ENCODE measurements around the gene LONP1. TPM values are rescaled to one million over a fixed set of nuclear protein-coding genes. Genes with fewer than 3 reads are reported as not detected.
"Not testable (repeated sequence)": the region's sequence is repeated elsewhere in the genome, so short reads cannot be mapped to it uniquely, and the experiment has no call there.

LONP1 gene
- total RNA-seq, 6 experiments from 2014 or later = 67.9 to 86.0 (median 72.9) TPM

DNA sequence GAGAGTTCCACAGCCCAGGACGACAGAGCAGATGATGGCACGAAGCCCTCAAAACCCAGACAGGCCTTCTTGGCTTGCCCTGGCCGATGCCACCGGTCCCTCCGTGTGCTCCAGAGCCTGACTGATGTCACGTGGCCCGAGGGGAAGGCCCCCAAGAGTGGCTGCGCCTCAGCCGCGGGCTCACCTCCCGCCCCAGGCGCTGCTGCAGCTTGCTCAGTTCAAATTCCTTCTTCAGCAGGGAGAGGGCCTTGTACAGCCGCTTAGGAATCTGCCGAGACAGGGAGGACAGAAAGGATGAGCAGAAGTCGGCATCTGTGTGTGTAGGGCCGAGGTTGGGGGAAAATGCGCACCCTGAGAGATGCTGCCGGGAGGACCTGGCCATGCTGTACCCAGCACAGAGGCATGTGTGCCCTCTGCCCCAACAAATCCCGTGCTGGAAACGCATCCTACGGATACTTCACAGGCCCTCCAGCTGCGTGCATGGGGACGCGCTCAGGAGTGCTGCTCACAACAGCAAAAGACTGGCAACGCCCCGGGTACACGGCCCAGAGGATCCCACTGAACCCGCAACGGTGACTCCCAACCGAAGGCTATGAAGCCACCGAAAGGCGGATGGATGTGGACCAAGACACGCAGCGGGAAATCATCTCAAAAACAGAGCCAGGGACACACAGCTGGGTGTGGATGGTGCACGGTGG lies 12.9 kb downstream of the LONP1 start:
- peaks cover 9% of the 10 kb centered on the region for H3K4me1 Mint-ChIP-seq (ENCODE audit: low read depth)

DNA sequence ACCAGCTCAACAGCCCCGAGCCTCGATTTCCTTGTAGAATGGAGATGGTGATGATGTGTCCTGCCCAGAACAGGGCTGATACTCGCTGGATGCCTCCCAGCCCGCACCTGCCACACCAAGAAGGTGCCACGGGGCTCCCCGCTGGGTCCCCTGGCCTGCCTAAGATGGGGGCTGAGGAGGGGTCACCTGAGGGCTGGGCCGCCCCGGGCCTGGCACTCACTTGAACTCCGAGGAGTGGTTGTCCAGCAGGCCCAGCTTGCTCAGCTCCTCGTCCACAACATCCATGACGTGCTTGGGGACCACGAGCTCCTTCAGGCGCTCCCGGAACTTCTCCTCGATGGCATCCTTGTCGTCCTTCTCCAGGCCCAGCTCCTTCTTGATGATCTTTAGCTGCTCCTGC lies 14.4 kb downstream of the LONP1 start:
- Mint-ChIP-seq H3K9me3 (peaks cover 7% of the 10 kb centered on the region; the same call in 1 of the 2 replicates), H3K36me3 (ENCODE audit: low read depth) (peaks cover 10% of the 10 kb centered on the region), H3K4me1 (ENCODE audit: low read depth) (peaks cover 9% of the 10 kb centered on the region), H3K27ac (no peak overlapping the region), H3K27me3 (ENCODE audit: insufficient read depth) (peaks cover 12% of the 10 kb centered on the region), H3K4me3 (no peak overlapping the region)
- TF ChIP-seq CTCF (IDR thresholded peaks at IDR 0.05) = no peak
- no peak for DNase-seq

More for the DNA sequence above, 12.9 kb downstream of the LONP1 start:
- Mint-ChIP-seq H3K4me3 (no peak overlapping the region), H3K27ac (no peak overlapping the region), H3K36me3 (ENCODE audit: low read depth) (peaks cover 12% of the 10 kb centered on the region), H3K9me3 (0 out of 2 replicates have a peak, but pooled peaks cover 4% of the 10 kb centered on the region), H3K27me3 (ENCODE audit: insufficient read depth) (peaks cover 10% of the 10 kb centered on the region)
- no peak for TF ChIP-seq CTCF (IDR thresholded peaks at IDR 0.05)
- DNase-seq = no peak

- no peak for TF ChIP-seq CTCF (IDR thresholded peaks at IDR 0.05)
- Mint-ChIP-seq H3K9me3 (peaks cover 7% of the 10 kb centered on the region; the same call in 1 of the 2 replicates), H3K27me3 (ENCODE audit: insufficient read depth) (peaks cover 12% of the 10 kb centered on the region), H3K27ac (no peak overlapping the region), H3K4me1 (ENCODE audit: low read depth) (peaks cover 9% of the 10 kb centered on the region), H3K4me3 (no peak overlapping the region), H3K36me3 (ENCODE audit: low read depth) (peaks cover 11% of the 10 kb centered on the region)
- no peak for DNase-seq
Observed at GRCh38 chr19:5703819-5704818, 15.8 kb downstream of the LONP1 start.

- H3K4me1 Mint-ChIP-seq (ENCODE audit: low read depth); H3K27ac Mint-ChIP-seq: not testable (repeated sequence)
Observed at GRCh38 chr19:5702053-5702410, 17.9 kb downstream of the LONP1 start.

DNA sequence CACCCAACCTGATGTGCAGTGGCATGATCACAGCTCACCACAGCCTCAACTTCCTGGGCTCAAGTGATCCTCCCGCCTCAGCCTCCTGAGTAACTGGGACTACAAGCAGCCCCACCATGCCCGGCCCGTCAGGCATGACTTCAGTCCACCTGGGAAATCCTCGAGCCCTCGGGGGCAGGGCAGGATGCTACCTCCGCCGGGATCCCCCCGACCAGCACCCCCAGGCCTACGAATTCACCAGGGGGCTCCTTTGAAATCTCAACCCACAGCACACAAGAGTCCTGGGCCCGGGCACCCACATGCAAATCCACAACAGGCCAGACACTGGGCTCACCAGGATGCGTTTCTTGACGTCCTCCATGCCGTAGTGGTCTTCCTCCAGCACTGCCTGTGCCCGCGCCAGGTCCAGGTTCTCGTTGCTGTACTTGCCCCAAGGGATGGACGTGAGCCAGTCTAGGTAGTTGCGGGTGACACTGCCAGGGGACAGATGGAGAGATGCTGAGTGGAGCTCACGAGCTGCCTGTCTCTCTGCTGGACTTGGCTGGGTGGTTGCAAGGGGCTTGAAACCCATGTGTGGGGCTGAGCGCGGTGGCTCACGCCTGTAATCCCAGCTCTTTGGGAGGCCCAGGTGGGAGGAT lies 19.4 kb downstream of the LONP1 start:
- Mint-ChIP-seq H3K4me3 (no peak overlapping the region), H3K27me3 (ENCODE audit: insufficient read depth) (peaks cover 20% of the 10 kb centered on the region), H3K36me3 (ENCODE audit: low read depth) (peaks cover 17% of the 10 kb centered on the region), H3K27ac (no peak overlapping the region), H3K4me1 (ENCODE audit: low read depth) (peaks cover 9% of the 10 kb centered on the region), H3K9me3 (peaks cover 7% of the 10 kb centered on the region; the same call in 1 of the 2 replicates)
- no peak for DNase-seq
- TF ChIP-seq CTCF (IDR thresholded peaks at IDR 0.05) = no peak

More at GRCh38 chr19:5702053-5702410, 17.9 kb downstream of the LONP1 start:
- Mint-ChIP-seq H3K27me3 (ENCODE audit: insufficient read depth) (peaks cover 19% of the 10 kb centered on the region), H3K36me3 (ENCODE audit: low read depth) (peaks cover 17% of the 10 kb centered on the region)
- not testable (repeated sequence) for H3K4me3 Mint-ChIP-seq, H3K9me3 Mint-ChIP-seq, DNase-seq

Data from HFFc6 (cell line).